Measurements from ENCODE around the gene RBM4B.

RBM4B gene

GRCh38 chr11:66700337-66700736 is 22.6 kb upstream of the RBM4B start:
- H2AK5ac ChIP-seq (ENCODE audit: low read length), result no peak overlapping the region
- H3K4me2 ChIP-seq (ENCODE audit: low read length), result no peak overlapping the region
- H3K18ac ChIP-seq (ENCODE audit: low read length), result no peak overlapping the region
- H3K79me1 ChIP-seq (ENCODE audit: low read length), result no peaks in the 10 kb centered on the region
- H2AFZ ChIP-seq (ENCODE audit: insufficient read depth, low read length, poor library complexity), result no peak overlapping the region
- peaks cover 4% of the 10 kb centered on the region for H3K9me3 ChIP-seq (ENCODE audit: insufficient read depth, low read depth, low read length)
- peaks cover 21 to 32% of the 10 kb centered on the region in 2 experiments for H3K36me3 ChIP-seq (ENCODE audit: control insufficient read depth in 1 of 2, insufficient read depth in 2 of 2, low read length in 2 of 2)
- H3K4me3 ChIP-seq (ENCODE audit: low read depth, low read length), result no peak overlapping the region
- H3K9ac ChIP-seq (ENCODE audit: low read length), result no peak overlapping the region
- H3K79me2 ChIP-seq (ENCODE audit: control insufficient read depth, insufficient read depth, low read length, poor library complexity), result no peaks in the 10 kb centered on the region
- no peak overlapping the region for H3K4ac ChIP-seq (ENCODE audit: low read depth, low read length)
- H3K27ac ChIP-seq (ENCODE audit: low read depth, low read length), result no peak overlapping the region
- H3K23ac ChIP-seq (ENCODE audit: low read length), result no peak overlapping the region
- no peak overlapping the region for H2BK120ac ChIP-seq (ENCODE audit: insufficient read depth, low read length, poor library complexity)
- no peak overlapping the region for H2BK12ac ChIP-seq (ENCODE audit: low read length)
- H4K12ac ChIP-seq (ENCODE audit: low read depth, low read length), result no peak overlapping the region
- H4K8ac ChIP-seq (ENCODE audit: low read depth, low read length), result no peak overlapping the region
- H3K4me1 ChIP-seq (ENCODE audit: control insufficient read depth in 1 of 2, insufficient read depth in 2 of 2, low read length in 2 of 2), result no peaks in the 10 kb centered on the region
- no peaks in the 10 kb centered on the region for H3K27me3 ChIP-seq (ENCODE audit: insufficient read depth, low read length)
- H3K14ac ChIP-seq (ENCODE audit: low read length), result no peak overlapping the region
- no peak overlapping the region for H2BK5ac ChIP-seq (ENCODE audit: low read depth, low read length, poor library complexity)
- peak in 1 of 2 donors; percentile 28 for DNase-seq
- no CpG with 5 or more reads among the region's 15 CpGs for WGBS (ENCODE audit: extremely low coverage, insufficient coverage, insufficient read length)
- H4K91ac ChIP-seq (ENCODE audit: low read depth, low read length), result no peak overlapping the region

- no peak overlapping the region for H3K4me3 ChIP-seq (ENCODE audit: low read depth, low read length)
- H2AK5ac ChIP-seq (ENCODE audit: low read length), result no peak overlapping the region
- H3K79me2 ChIP-seq (ENCODE audit: control insufficient read depth, insufficient read depth, low read length, poor library complexity), result no peaks in the 10 kb centered on the region
- no peak overlapping the region for H3K27ac ChIP-seq (ENCODE audit: low read depth, low read length)
- no peak overlapping the region for H3K14ac ChIP-seq (ENCODE audit: low read length)
- no peak overlapping the region for H4K12ac ChIP-seq (ENCODE audit: low read depth, low read length)
- H3K4ac ChIP-seq (ENCODE audit: low read depth, low read length), result no peak overlapping the region
- H3K36me3 ChIP-seq (ENCODE audit: control insufficient read depth in 1 of 2, insufficient read depth in 2 of 2, low read length in 2 of 2), result peaks cover 16 to 29% of the 10 kb centered on the region in 2 experiments
- H2AFZ ChIP-seq (ENCODE audit: insufficient read depth, low read length, poor library complexity), result no peak overlapping the region
- no peak overlapping the region for H2BK5ac ChIP-seq (ENCODE audit: low read depth, low read length, poor library complexity)
- no peak overlapping the region for H3K4me2 ChIP-seq (ENCODE audit: low read length)
- no peak overlapping the region for H2BK120ac ChIP-seq (ENCODE audit: insufficient read depth, low read length, poor library complexity)
- no peak overlapping the region for H3K9ac ChIP-seq (ENCODE audit: low read length)
- H3K9me3 ChIP-seq (ENCODE audit: insufficient read depth, low read depth, low read length), result peaks cover 4% of the 10 kb centered on the region
- H2BK12ac ChIP-seq (ENCODE audit: low read length), result no peak overlapping the region
- H4K91ac ChIP-seq (ENCODE audit: low read depth, low read length), result no peak overlapping the region
- no peak overlapping the region for H4K8ac ChIP-seq (ENCODE audit: low read depth, low read length)
- H3K4me1 ChIP-seq (ENCODE audit: control insufficient read depth in 1 of 2, insufficient read depth in 2 of 2, low read length in 2 of 2), result no peaks in the 10 kb centered on the region
- WGBS (ENCODE audit: extremely low coverage, insufficient coverage, insufficient read length), result no CpG with 5 or more reads among the region's 9 CpGs
- H3K18ac ChIP-seq (ENCODE audit: low read length), result no peak overlapping the region
- DNase-seq, result no peak
- no peaks in the 10 kb centered on the region for H3K79me1 ChIP-seq (ENCODE audit: low read length)
- H3K23ac ChIP-seq (ENCODE audit: low read length), result no peak overlapping the region
- no peaks in the 10 kb centered on the region for H3K27me3 ChIP-seq (ENCODE audit: insufficient read depth, low read length)
Measured at GRCh38 chr11:66698491-66698890, 20.8 kb upstream of the RBM4B start.

- no peak overlapping the region for H3K23ac ChIP-seq (ENCODE audit: low read length)
- H4K8ac ChIP-seq (ENCODE audit: low read depth, low read length), result no peak overlapping the region
- no peaks in the 10 kb centered on the region for H3K79me1 ChIP-seq (ENCODE audit: low read length)
- H3K79me2 ChIP-seq (ENCODE audit: control insufficient read depth, insufficient read depth, low read length, poor library complexity), result no peaks in the 10 kb centered on the region
- no peak overlapping the region for H3K27ac ChIP-seq (ENCODE audit: low read depth, low read length)
- H3K27me3 ChIP-seq (ENCODE audit: insufficient read depth, low read length), result no peaks in the 10 kb centered on the region
- no peak overlapping the region for H2AK5ac ChIP-seq (ENCODE audit: low read length)
- no peak overlapping the region for H3K4me2 ChIP-seq (ENCODE audit: low read length)
- H3K4me3 ChIP-seq (ENCODE audit: low read depth, low read length), result no peak overlapping the region
- DNase-seq, result no peak
- H3K14ac ChIP-seq (ENCODE audit: low read length), result no peak overlapping the region
- H3K4ac ChIP-seq (ENCODE audit: low read depth, low read length), result no peak overlapping the region
- H2BK12ac ChIP-seq (ENCODE audit: low read length), result no peak overlapping the region
- no peak overlapping the region for H3K18ac ChIP-seq (ENCODE audit: low read length)
- no peak overlapping the region for H4K91ac ChIP-seq (ENCODE audit: low read depth, low read length)
- no peak overlapping the region for H2AFZ ChIP-seq (ENCODE audit: insufficient read depth, low read length, poor library complexity)
- H3K9me3 ChIP-seq (ENCODE audit: insufficient read depth, low read depth, low read length), result peaks cover 4% of the 10 kb centered on the region
- H2BK120ac ChIP-seq (ENCODE audit: insufficient read depth, low read length, poor library complexity), result no peak overlapping the region
- WGBS (ENCODE audit: extremely low coverage, insufficient coverage, insufficient read length), result no CpG with 5 or more reads among the region's 6 CpGs
- H4K12ac ChIP-seq (ENCODE audit: low read depth, low read length), result no peak overlapping the region
- peaks cover 18 to 30% of the 10 kb centered on the region in 2 experiments for H3K36me3 ChIP-seq (ENCODE audit: control insufficient read depth in 1 of 2, insufficient read depth in 2 of 2, low read length in 2 of 2)
- no peaks in the 10 kb centered on the region for H3K4me1 ChIP-seq (ENCODE audit: control insufficient read depth in 1 of 2, insufficient read depth in 2 of 2, low read length in 2 of 2)
- H3K9ac ChIP-seq (ENCODE audit: low read length), result no peak overlapping the region
- H2BK5ac ChIP-seq (ENCODE audit: low read depth, low read length, poor library complexity), result no peak overlapping the region
Measured at GRCh38 chr11:66697988-66698387, 20.3 kb upstream of the RBM4B start.

- Histone ChIP-seq H3K36me3 (ENCODE audit: control insufficient read depth in 1 of 2, insufficient read depth in 2 of 2, low read length in 2 of 2) (peaks cover 21 to 39% of the 10 kb centered on the region in 2 experiments), H4K91ac (ENCODE audit: low read depth, low read length) (no peak overlapping the region), H2BK12ac (ENCODE audit: low read length) (no peak overlapping the region), H3K23ac (ENCODE audit: low read length) (no peak overlapping the region), H3K4ac (ENCODE audit: low read depth, low read length) (no peak overlapping the region), H3K4me2 (ENCODE audit: low read length) (no peak overlapping the region), H3K4me1 (ENCODE audit: control insufficient read depth in 1 of 2, insufficient read depth in 2 of 2, low read length in 2 of 2) (no peaks in the 10 kb centered on the region), H3K18ac (ENCODE audit: low read length) (no peak overlapping the region), H3K9me3 (ENCODE audit: insufficient read depth, low read depth, low read length) (peaks cover 4% of the 10 kb centered on the region), H2AFZ (ENCODE audit: insufficient read depth, low read length, poor library complexity) (no peak overlapping the region), H3K27ac (ENCODE audit: low read depth, low read length) (no peak overlapping the region), H3K79me1 (ENCODE audit: low read length) (no peaks in the 10 kb centered on the region), H3K27me3 (ENCODE audit: insufficient read depth, low read length) (no peaks in the 10 kb centered on the region), H2BK120ac (ENCODE audit: insufficient read depth, low read length, poor library complexity) (no peak overlapping the region), H2BK5ac (ENCODE audit: low read depth, low read length, poor library complexity) (no peak overlapping the region), H3K79me2 (ENCODE audit: control insufficient read depth, insufficient read depth, low read length, poor library complexity) (no peaks in the 10 kb centered on the region), H2AK5ac (ENCODE audit: low read length) (no peak overlapping the region), H4K12ac (ENCODE audit: low read depth, low read length) (no peak overlapping the region), H3K4me3 (ENCODE audit: low read depth, low read length) (no peak overlapping the region), H3K14ac (ENCODE audit: low read length) (no peak overlapping the region), H3K9ac (ENCODE audit: low read length) (no peak overlapping the region), H4K8ac (ENCODE audit: low read depth, low read length) (no peak overlapping the region)
- no CpG with 5 or more reads among the region's 9 CpGs for WGBS (ENCODE audit: extremely low coverage, insufficient coverage, insufficient read length)
- DNase-seq, result no peak
Measured at GRCh38 chr11:66696146-66696545, 18.5 kb upstream of the RBM4B start.

Data from trophoblast cell (in vitro differentiated cells and primary cell).